Bronchial epithelial cell (primary cell): Measurements from ENCODE around the gene ZNF322. TPM values are rescaled to one million over a fixed set of nuclear protein-coding genes. Genes with fewer than 3 reads are reported as not detected.

Experiments
- DNase-seq: peaks from one replicate; pipeline ENCODE4 v3.0.0-alpha.2; 2010; ENCODE audit warnings: low read depth
- FAIRE-seq: peaks from 2 replicates; lab custom pipeline; 2011; peaks lifted over from hg19 to GRCh38; lab: Jason Lieb, UNC
- H3K27me3 ChIP-seq: 2 replicates; pipeline ENCODE4 v1.5.1; 2011; ENCODE audit warnings: low read length; ENCODE audit not compliant: control insufficient read depth, insufficient read depth
- H3K36me3 ChIP-seq: 2 replicates; pipeline ENCODE4 v1.5.1; 2011; ENCODE audit warnings: low read length; ENCODE audit not compliant: control insufficient read depth, insufficient read depth
- H3K4me3 ChIP-seq: 2 replicates; pipeline ENCODE4 v1.5.1; 2011; ENCODE audit warnings: mild to moderate bottlenecking, low read depth, low read length, control low read depth
- total RNA-seq: library from RNA; depleted of rRNA; stranded (reverse); fragments of >200 nt; gene quantifications from 2 replicates; pipeline ENCODE4 v1.2.1, GENCODE V29; 2014
- TF ChIP-seq, protein P1 (sequence below): IDR thresholded peaks from 2 replicates; pipeline ENCODE4 v1.5.1; 2011; ENCODE audit warnings: mild to moderate bottlenecking, moderate library complexity, low read length, control low read depth, inconsistent platforms; ENCODE audit not compliant: insufficient read depth, severe bottlenecking

The ZNF322 gene
- total RNA-seq, 1 donor from 2014 or later, result 16.8 TPM

DNA sequence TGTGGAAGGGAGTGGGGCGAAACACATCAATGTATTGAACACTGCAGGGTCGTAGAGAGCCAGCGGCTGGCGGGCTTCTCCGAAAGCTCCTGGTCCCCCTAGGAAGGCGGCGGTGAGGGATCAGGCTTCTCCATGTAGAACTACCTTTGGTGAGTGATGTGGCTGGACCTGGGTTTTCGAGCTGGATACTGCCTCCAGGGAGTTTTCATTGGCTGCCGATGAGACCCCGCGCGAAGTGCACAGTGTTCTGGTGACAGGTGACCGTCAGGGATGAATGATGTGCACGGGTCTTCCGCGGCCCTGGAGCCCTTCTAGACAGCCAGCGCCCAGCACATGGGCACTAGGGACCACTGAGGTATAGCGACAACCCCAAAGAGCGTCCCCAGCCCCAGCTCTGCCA lies 46.3 kb downstream of the ZNF322 start:
- no peak overlapping the region for H3K4me3 ChIP-seq
- H3K27me3 ChIP-seq, result peaks cover 9% of the 10 kb centered on the region
- TF ChIP-seq, protein P1, sequence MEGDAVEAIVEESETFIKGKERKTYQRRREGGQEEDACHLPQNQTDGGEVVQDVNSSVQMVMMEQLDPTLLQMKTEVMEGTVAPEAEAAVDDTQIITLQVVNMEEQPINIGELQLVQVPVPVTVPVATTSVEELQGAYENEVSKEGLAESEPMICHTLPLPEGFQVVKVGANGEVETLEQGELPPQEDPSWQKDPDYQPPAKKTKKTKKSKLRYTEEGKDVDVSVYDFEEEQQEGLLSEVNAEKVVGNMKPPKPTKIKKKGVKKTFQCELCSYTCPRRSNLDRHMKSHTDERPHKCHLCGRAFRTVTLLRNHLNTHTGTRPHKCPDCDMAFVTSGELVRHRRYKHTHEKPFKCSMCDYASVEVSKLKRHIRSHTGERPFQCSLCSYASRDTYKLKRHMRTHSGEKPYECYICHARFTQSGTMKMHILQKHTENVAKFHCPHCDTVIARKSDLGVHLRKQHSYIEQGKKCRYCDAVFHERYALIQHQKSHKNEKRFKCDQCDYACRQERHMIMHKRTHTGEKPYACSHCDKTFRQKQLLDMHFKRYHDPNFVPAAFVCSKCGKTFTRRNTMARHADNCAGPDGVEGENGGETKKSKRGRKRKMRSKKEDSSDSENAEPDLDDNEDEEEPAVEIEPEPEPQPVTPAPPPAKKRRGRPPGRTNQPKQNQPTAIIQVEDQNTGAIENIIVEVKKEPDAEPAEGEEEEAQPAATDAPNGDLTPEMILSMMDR, result no peak

DNA sequence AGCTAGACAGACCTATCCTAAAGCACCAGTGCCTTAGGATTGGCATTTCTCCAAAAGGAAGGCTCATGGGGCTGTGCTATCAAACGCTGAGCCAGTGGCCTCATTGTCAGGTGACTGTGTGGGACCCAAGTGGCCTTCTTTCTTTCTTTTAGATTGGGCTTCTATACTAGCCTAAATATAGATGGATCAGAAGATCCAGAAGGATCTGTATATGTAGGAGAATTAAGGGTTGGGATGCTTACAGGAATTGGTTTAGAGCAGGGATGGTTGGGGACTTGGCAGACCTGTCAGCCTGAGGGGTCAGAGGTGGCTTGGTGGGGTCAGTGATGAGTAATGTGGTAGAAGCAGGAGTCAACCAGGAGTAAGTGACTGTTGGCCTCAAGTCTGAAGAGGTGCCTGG lies 47.9 kb downstream of the ZNF322 start:
- no peaks in the 10 kb centered on the region for H3K36me3 ChIP-seq
- H3K27me3 ChIP-seq, result peaks cover 9% of the 10 kb centered on the region
- no peak for FAIRE-seq
- DNase-seq, result no peak
- no peak overlapping the region for H3K4me3 ChIP-seq
- TF ChIP-seq, protein P1, result no peak

More for the DNA sequence above, 46.3 kb downstream of the ZNF322 start:
- DNase-seq (no peak), FAIRE-seq (no peak)
- H3K36me3 ChIP-seq, result no peaks in the 10 kb centered on the region

DNA sequence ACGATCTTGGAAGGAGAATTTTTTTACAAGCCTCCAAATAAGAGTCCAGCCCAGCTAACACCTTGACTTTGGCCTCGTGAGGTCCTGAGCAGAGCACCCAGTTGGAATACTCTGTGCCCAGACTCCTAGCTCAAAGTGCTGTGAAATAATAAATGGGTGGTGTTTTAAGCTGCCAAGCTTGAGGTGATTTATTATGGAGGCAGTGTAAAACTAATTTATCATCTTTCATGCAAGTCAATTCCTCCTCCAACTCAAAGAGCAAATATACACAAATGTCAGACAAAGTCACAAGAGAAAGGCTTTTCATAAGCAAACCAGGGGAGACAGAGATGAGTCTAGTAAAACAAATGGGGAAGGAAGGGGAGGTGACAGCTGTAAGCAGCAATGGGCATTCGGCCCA lies 50.1 kb downstream of the ZNF322 start:
- DNase-seq, result no peak
- H3K36me3 ChIP-seq, result no peaks in the 10 kb centered on the region
- TF ChIP-seq, protein P1, result no peak
- H3K4me3 ChIP-seq, result no peak overlapping the region
- H3K27me3 ChIP-seq, result peaks cover 7% of the 10 kb centered on the region
- no peak for FAIRE-seq

DNA sequence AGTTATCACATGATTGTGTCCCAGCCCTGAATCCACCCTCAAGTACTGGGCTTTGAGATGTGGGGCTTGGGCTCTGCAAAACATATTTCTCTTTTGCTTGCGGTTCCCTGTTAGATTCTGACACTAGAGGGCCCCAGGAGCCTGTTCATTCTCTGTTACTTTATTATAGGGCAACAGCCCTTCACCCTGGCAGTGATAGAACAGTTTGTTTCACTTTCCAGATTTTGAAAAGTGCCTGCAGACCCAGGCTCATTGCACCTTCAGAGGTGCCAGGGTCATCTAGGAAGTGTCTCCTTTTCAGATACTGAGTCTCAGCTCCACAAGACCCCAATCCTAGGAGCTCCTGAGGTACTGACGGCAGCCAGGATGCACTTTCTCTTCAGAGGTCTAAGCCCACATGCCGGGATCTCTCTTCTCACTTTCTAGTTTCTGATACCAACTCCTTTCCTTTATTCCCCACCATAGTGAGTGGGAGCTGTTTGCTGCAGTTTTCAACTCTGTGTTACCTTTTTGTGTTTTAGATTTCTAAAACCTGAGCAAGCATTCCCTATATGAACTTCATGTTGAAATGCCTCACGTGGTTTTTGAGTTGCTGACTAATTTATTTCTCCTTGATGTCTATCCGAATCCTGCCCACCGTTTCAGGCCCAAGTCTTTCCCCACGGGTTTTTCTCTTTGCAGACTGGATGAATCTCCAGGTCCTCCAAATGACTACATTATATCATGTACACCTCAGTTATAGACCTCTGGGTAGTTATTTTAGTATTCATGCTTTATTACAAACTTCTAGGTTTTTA lies 51.9 kb downstream of the ZNF322 start:
- H3K4me3 ChIP-seq, result no peak overlapping the region
- peak; percentile 50 for DNase-seq
- no peak for FAIRE-seq

DNA sequence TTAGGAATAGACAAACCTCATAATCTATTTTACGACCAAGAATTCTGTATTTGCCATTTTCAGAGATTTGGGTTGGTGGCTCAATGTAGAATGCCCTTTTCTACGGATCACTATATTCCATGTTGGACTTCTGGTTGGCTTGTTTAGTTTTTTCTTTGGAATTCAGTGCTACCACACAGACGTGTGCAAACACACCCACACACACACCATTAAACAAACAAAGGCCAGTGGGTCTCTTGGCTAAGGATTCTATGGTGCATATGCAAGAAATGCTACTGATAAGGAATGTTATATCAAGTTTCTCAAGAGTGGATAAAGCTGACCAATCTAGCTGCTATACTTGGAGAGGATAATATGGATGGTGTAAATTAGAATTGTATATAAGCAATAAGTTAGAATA lies 54.7 kb downstream of the ZNF322 start:
- DNase-seq (peak; percentile 4), FAIRE-seq (no peak)

More for the DNA sequence above, 51.9 kb downstream of the ZNF322 start:
- Histone ChIP-seq H3K36me3 (no peaks in the 10 kb centered on the region), H3K27me3 (peaks cover 2% of the 10 kb centered on the region)
- TF ChIP-seq, protein P1, result peak; percentile 79

More for the DNA sequence above, 54.7 kb downstream of the ZNF322 start:
- Histone ChIP-seq H3K27me3 (no peaks in the 10 kb centered on the region), H3K36me3 (no peaks in the 10 kb centered on the region), H3K4me3 (no peak overlapping the region)
- TF ChIP-seq, protein P1, result no peak
